ENCODE data around the gene PNCK.

PNCK gene

DNA sequence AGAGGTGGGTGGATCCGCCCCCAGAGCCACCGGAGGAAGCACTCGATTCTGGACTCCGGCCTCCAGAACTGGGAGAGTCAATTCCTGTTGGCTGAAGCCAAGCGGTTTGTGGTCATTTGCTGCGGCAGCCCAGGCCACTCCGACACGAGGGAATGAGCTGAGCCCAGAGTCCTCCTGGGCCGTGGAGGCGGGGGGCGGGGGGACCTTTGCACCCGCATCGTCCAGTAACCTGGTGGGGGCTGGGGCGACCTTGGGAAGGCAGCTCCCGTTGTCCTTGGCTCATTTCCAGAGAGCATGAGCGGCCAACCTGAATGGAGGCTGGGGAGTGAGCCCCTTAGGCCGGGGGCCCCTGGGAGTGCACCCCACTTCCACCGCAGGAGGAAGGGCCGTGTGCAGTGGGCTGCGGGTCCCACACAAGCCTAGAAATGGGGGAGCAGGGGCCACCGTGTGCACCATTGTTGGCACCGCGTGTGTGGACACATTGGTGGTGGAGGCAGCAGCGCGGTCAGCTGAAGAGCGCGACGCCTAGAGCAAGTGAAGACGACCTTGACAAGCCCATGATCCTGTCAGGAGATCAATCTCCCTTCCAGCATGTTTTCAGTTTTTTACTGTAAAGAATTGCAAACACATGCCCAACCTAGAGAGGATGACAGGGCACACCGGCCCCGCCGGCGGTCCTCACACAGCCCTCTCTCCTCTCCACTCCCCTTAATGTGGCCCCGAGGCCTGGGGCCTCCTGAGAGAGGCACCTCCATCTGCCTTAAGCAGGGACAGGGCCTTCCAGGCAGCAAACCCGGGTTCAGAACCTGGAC lies 46.5 kb downstream of the PNCK start:
- no peak for DNase-seq

DNA sequence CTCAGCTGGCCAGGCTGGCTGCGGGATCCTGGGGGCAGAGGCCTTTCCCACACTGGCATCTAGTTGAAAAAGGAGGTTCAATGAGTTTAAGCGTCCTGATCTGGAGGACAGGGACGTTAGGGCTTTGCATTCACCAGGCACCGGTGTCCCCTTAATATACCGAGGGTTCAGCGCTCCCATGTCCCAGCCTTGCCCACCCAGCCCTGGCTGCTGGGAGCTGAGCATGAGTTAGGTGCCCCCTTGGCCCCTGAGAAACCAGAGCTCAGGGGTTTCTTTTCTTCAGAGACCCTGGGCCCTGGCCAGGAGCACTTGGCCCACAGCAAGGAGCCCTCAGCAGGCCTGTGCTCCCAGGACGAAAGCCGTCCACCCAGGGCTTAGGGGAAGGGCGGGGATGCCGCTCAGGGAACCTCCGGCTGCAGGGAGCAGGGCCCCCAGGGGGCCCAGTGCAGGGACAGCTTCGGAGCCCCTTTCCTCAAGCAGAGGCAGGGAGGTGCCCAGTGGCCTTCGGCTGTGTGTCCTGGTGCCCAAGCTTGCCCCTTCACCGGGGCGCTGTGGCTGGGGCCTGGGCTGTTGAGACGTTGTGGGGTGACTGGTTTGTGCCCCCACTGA lies 47.5 kb downstream of the PNCK start:
- no peak for DNase-seq

DNA sequence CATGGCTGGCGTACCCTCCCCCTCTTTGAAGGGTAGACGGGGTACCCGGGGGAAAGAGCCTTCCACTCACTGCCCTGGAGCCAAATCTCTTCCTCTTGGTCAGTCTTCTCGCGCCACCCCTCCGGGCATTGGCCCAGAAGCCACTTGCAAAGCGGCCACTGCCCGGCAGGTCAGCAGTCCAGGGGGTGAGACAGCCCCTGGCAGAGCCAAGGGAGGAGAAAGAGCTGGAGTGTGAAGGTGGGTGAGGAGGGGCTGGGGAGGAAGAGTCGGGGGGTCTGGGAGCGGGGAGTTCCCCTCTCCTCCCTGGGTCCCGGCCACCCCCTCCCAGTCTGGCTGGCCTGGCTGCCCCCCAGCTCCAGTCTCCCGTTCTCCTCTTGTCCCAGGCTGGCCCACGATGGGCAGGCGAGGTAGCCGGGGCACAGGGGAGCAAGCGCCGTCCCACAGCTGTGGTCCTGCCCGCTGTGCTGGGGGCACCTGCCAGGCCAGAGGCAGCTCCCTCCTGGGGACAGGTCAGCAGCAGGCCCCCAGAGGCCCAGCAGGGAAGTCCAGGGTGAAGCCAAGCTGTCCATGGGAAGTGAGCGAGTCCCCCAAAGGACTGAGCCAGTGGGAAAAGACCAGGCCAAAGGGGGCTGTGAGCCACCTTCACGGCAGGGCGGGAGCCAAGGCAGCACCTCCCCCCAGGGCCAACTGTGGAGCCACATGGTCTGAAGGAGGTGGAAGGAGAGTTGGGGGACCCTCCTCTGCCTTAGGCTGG lies 48.2 kb downstream of the PNCK start:
- DNase-seq = no peak

DNA sequence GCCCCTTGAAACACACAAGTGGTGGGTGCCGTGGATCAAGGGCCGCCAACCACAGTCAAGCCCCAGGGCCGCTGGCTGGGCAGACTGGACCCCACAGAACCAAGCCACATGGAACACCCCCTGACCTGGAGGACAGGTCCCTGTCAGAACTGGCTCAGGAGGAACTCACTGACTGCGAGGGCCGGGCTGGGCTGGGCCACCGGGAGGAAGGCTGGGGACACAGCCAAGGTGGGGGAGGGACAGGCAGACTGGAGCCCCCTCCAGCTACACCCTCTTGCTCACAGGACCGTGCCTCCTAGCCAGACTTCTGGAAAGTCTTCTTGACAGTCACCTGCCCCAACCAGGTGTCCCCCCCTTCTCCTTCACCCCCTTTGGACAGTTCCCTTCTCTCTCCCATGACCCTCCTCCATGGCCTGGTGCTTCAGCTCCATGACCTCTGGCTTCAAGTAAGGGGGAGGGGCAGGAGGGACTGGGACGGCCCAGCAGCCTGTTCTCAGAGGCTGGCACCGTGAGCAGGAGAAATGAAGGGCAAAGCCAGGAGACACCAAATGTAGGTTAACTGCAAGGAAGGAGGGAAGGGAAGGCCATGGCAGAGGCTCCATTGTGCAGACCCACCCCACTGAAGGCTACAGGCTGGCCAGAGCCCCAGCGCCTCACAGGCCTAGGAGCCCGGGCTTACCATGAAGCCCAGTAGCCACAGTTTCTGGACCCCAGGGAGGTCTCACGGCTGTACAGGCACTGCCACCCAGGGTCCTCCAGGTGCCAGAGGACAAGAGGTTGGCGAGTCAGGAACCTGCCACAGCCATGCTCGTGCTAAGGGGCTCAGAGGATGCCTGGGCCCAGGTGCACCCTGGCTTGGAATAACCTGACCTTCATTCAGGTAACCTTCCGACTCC lies 49.2 kb downstream of the PNCK start:
- no peak for DNase-seq

DNA sequence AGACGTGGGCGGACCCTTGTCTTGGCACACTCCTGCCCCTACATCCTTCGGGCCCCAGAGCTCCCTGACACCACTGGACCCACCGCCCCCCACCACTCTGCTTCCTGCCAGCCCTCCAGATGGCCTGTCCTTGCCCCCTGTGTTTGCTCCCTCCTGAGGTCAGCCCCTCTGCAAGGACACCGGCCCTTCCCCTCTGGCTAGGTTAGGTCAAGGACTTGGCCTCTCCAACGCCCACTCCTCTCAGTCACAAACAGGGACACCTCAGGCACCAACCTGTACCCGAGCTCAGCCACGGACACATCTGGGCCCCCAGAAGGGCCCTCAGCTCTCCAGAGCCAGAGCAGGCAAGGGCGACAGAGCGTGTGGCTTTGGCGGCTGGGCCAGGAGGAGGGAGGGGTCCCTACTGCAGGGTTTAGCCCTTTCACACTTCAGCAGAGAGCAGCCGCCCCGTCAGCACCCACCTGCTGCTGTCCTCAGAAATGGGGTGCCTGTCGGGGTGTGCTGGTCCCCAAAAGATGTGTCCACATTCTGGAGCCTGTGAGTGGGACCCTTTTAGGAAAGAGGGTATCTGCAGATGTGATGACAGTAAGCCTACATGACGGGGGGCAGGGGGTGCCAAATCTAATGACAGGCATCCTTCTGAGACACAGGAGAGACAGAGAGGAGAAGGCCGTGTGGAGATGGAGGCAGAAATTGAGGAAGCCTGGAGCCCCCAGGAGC lies 50.1 kb downstream of the PNCK start:
- DNase-seq = no peak

DNA sequence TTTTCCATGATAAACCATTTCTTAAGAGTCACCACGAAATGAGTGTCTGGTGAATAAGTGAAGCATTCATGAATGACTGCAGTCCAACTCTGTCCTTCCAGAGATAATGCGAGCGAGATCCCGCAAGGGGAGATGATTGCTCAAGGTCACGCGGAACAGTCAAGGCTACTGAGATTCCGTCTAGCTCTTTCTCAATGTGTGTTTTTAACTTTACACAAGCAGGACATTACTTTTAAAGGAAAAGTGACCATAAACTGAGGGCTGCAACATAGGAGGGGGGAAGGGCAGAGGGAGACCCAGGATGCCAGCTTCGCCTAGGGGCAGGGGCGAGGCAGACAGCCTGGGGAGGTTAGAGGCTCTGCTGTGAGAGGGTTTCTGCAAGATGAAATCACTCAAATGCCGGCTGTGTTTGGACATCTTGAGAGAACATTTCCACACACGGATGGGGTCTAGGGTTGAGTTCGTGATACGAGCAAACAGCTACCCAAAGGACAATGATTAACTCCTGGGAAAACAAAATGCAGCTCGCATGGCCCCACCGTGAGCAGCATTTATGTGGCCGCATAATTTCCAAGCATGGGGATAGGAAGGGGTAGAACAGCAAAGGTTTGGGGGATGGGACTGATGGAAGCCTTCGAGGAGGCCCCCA lies 50.8 kb downstream of the PNCK start:
- no peak for DNase-seq

DNA sequence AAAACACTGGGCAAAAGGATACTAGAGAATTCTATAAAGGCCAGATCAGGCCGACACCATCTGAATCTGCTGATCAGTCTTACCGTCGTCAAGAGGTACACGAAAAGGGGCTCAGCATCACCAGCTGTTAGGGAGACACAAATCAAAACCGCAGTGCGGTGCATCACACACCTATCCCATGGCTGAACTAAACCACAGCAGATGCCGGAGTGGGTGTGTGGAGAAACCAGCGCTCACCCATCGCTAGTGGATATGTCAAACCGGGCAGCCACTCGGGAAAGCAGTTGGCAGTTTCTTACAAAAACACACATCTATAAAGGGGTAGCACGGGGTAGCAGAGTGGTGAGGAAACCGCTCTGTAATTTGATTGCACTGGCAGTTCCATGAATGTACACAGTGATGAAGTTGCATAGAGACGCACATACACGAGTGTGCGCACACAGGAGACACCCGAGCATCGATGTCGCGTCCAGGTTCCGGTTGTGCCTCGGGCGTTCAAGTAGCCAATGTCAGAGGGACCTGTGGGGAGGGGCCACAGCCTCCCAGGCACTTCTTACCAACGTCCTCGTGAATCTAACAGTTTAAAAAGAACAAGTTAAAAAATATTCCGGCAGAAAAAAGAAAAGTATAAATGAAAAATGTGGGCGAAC lies 51.5 kb downstream of the PNCK start:
- DNase-seq = no peak

DNA sequence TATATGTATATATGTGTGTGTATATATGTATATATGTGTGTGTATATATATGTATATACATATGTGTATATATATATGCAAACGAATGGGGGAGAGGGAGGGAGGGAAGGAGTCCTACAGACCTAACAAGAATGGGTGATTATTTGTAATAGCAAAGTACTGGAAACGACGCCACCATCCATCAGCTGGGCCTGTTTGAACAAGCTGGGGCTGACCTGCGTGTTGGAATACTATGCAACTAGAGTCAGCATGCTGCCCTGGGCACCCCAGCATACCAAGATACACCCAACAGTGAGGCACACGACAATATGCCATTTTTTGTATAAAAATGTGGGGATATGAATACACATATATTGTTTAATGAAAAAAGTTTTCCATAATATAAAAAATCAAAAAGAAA lies 53.0 kb downstream of the PNCK start:
- no peak for DNase-seq
